Stimulated activated naive CD4-positive, alpha-beta T cell (primary cell): ENCODE results near the gene ASTN2.

Experiments used
- DNase-seq, 6 experiments: peaks; one replicate each; lab custom pipeline; 2025; lab: John Stamatoyannopoulos, UW

Gene ASTN2

DNA sequence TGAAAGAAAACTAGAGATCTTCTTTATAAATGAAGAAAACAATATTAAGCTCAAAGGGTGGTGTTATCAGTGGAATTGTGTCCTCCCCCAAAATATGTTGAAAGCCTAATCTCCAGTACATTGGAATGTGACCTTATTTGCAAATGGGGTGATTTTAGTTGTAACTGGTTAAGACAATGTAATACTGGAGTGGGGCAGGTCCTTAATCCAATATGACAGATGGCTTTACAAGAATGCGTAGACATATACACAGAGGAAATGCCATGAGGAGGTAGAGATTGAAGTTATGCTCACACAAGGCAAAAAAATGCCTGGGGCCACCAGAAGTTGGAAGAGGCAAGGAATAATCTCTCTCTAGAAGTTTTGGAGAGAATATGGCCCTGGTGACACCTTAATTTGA lies 741.5 kb downstream of the ASTN2 start:
- DNase-seq = no peak

DNA sequence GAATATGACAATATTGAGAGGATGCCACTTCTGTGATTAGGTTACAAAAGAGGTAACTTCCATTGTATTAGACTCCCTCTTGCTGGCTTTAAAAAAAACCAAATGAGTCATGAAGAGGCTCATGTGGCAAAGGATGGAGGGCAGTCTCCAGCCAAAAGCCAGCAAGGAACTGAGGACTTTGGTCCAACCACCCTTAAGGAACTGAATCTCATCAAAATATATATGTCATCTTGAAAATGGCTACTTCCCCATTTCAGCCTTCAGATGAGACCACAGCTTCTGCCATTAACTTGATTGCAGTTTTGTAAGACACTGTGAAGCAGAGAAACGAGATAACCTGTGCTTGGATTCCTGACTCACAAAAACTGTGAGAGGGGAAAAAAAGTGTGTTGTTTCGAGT lies 743.3 kb downstream of the ASTN2 start:
- no peak for DNase-seq

DNA sequence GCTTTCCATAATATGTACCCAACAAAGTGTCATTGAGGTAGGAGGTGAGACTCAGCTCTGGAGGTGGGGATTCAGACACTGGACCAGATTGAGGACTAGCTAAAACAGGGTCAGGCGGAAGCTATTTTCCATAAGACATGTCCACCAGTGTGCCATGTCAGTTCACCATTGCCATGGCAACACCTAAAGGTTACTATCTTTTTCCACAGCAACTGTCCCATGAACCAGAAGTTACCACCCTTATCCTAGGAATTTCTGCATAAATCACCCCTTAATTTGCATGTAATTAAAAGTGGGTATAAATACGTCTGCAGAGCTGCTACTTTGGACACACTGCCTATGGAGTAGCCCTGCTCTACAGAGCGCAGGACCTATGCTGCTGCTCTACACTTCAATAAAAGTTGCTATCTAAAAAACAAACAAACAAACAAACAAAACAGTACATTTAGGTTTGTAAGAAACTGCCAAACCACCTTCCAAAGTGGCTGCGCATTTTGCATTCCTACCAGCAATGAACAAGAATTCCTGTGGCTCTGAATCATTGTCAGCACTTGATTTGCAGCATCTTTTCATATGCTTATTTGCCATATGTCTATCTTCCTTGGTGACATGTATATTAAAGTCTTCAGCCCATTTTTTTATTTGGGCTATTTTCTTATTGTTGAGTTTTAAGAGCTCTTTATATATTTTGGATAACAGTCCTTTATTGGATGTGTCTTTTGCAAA lies 745.7 kb downstream of the ASTN2 start:
- no peak for DNase-seq

GRCh38 chr9:116663581-116663980 lies 751.3 kb downstream of the ASTN2 start:
- no peak for DNase-seq

DNA sequence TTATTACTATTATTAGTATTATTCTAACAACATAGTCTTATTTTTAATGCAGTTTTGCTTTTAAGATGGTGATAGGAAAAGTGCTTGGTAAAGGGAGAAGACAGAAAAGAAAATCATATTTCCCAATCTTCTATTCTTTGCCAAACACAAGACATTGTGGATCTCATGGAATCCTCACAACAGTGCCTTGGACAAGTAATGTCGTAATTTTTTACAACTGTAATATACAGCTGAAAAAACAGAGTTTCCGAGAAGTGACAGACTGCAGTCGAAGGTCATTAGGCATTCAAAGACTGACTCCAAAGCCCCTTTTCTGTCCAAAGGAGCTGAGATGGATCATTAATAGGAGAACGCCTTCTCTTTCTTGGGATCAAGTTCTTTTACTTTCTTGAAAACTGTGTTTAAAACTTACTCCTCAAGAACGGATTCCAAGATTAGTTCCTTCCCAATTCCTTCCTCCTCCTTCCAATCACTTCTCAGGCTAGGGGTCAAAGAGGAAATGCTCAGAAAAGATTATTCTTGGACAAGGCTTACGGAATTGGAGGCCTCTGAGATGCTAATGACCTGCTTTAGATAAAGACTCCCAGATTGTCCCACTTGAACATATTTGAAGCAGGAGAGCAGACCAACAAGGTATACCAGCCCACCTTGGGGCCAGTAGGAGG lies 752.1 kb downstream of the ASTN2 start:
- no peak for DNase-seq

DNA sequence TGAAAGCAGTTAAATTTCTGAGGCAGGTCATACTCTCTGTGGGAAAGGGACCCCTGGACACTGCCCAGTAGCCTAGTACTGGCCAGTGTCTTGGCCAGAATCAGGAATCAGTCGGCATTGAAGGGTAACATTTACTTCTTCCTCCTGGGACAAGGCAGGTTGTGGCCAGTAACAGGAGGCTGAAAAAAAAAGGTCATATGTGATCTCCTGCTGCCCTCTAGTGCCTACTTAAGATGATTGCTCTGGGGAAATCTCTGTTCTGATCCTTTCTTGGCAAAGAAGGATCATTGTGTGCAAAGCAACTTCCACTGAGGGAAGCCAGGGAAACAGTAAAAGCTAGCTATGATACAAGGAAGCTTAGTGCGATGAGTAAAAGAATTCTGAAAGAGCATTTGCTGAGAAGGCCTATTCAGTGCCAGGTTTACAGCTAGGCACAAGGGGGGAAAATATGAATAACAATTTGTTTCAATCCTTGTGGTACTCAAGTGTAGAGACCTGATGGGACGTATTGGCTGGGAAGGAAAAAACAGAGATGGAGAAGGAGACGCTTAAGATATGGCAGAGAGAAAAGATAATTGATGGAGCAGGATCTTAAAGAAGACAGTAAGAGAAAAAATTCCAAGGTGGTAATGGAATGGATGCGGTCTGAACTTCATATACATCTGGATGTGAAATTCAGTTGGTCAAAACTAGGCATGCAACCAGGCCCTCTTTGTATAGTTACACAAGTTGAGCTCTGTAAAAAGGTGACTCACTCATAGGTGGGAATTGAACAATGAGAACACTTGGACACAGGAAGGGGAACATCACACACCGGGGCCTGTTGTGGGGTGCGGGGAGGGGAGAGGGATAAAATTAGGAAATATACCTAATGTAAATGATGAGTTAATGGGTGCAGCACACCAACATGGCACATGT lies 753.6 kb downstream of the ASTN2 start:
- peak in 2 of 6 experiments; percentile 6 to 15 for DNase-seq

DNA sequence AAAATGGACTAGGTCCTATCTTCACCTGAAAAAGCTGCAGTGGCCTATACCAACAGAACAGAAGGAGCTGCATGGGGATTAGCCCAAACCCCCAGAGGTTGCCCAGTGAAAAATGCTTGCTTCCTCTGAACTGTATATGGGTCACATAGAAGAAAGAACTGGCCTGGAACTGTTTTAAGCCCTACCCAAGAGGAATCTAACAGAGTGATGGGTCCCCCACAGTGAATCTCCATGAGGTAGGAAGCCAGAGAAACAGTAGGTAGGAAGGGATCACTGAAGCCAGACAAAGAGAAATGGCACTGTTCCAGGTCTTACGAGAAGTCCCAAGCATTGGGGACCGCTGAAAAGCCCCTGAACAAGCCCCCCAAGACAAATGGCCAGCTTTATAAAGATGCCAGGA lies 756.6 kb downstream of the ASTN2 start:
- DNase-seq = no peak

DNA sequence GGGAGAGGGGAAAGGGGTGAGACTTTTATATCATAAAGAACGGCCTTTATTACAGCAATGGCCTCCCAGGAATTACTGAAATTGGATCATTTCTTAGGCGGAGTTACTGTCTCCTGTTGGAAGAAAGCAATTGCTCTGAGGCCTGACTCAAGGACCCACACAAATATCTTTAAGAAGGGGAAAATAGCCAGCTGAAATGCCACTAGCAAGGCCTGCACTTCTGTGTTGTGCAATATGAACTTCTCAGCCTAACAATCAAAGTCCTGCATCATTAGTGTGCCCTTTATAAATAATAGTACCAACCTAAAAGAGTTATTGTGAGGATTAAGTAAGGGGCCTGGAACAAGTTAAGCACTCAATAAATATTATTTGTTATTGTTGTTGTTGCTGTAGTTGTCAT lies 757.9 kb downstream of the ASTN2 start:
- no peak for DNase-seq

DNA sequence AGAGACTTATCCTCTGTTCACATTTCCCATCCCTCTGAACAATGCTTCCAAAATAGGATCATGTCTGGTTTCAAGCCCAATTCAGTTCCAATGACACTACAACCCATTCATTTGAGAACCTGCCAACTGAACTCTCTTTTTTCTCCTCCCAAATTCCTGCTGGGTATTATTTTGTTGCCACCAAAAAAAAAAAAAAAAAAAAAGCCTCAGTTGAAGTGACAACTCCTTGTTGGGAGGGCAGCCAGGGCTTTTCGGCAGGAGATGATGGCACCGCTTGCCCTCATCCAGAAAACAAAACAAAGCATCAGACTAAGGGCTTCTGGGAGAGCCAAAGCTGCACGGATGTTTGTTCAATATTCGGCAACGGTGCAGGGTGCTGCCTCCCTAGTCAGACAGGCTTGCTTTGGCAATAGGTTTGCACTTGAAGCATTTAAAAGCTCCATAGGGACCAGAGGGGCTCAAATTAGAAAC lies 758.3 kb downstream of the ASTN2 start:
- DNase-seq = no peak

- no peak for DNase-seq
Measured at GRCh38 chr9:116654059-116654355, 760.9 kb downstream of the ASTN2 start.

DNA sequence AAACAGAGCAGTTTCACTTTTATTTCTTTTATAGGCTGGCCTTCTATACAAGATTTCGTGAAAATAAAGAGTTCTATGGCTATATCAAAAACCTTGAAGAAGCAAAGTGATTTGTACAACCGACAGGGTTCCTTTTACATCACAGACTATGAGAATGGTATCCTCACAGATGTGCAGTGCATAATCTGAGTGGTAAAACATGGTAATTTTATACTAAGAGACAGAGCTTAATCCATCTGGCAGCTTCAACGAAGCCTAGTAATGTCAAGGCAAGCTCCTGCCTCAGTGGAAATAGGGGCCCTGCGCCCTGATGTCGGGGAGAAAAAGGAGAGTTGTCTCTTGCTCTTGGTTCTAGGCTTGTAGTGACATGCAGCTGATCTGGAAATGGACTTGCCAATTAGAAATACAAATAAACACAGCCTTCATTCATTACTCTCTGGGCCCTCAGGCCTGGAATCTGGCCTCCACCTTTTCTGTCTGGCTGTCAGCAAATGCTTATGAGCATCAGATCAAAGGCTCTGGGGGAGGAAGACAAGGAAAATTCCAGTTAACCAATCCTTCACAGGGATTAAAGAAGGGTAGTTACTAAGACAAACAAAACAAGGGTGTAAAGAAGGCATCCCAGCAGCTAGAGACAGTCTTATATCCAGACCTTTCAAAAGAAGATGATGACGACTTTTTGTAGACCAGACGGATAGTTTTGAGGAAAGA lies 761.4 kb downstream of the ASTN2 start:
- DNase-seq = no peak

- no peak for DNase-seq
Measured at GRCh38 chr9:116647515-116647809, 767.4 kb downstream of the ASTN2 start.

DNA sequence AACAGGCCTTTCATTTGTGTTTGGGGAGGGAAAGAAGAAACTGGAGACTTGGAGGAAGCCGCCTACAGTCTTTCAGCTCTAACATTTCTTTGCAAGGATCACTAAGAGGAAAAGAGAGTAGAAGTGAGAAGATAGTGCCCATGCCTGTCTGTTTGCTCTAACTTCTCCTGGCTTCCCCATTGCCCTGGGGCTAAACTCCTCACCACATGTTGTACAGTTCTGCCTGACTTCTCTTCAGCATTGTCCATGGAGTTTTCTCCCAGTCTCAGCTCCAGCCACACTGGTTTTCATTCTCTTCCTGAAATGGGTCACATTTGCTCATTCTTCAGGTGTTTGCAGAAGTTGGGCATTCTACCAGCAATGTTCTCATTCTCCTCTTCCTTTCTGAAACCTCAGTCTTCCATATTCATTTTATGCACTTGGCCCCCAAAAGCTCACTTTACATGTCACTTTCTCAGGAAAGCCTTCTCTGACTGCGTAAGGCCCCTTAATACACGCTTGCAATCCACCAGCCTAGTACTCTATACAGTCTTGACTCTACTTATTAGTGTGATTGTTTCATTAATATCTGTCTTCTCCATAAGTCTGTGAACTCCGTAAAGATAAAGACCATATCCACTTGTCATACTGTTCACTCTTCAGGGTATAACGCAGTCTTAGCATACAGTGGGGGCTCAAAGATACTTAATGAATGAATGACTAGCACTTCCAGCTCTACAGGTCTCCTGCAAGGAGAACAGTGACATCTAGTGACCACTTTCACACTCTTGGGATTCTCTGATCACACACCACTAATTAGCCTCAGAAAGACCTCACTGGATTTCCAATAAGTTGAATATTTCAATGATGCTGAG lies 768.0 kb downstream of the ASTN2 start:
- no peak for DNase-seq

DNA sequence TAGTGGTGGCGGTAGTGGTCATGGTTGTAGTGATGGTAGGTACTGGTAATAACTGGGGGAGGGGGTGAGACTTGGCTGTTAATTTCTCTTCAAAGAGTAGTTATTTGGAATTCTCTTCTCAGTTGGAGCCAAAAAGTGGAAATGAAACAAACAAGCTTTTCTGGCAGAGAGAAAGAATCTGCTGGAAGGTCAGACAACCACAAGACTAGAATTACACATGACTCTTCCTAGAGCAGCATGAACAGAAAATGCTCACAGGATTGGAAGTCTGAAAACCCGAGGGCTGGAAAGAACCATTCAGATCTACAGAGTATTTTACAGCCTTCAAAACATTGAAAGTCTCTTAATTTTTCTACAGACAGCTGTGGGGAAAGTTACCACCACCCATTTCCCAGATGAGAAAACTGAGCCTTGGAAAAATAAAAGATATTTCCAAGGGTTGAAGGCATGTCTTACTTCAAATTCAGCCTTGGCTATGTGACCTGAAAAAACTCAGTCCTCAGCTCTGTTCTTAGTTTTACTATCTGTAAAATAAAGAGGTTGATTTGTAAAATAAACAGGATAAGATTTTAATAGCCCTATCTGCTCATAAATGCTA lies 770.7 kb downstream of the ASTN2 start:
- no peak for DNase-seq

- no peak for DNase-seq
Measured at GRCh38 chr9:116643691-116644090, 771.2 kb downstream of the ASTN2 start.

DNA sequence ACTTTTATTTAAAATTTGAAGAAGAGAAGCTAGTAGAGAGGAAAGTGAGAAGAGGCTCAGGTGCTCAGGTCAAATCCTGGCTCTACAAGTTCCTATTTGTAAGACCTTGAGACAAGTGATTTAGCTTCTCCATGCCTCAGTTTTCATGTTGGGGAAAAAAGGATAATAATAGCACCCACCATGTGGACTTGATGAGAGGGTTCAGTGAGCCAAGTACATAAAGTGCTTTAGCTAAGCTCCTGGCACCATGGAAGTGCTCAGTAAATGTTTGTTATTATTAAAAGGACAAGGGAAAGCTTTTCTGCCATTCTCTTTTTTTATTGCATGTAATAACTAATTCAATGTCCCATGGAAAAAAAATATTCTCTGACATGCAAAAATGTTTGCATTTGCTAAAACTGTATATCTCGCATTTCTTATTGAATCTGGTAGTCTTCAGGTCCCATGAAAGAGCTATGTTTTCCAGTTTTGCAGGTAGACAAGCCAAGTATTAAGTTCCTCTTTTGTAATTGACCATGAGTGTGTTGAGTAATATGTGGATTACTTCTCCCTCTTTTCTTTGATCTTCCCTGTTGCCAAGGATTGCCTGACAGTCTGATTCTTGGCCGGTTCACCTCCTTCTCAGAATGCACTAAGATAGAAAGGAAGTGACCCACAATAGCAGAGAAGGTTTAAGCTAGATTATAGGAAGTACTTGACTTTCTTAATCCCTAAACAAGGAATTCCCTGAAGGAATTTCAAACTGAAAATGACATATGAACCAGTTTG lies 773.4 kb downstream of the ASTN2 start:
- no peak for DNase-seq

DNA sequence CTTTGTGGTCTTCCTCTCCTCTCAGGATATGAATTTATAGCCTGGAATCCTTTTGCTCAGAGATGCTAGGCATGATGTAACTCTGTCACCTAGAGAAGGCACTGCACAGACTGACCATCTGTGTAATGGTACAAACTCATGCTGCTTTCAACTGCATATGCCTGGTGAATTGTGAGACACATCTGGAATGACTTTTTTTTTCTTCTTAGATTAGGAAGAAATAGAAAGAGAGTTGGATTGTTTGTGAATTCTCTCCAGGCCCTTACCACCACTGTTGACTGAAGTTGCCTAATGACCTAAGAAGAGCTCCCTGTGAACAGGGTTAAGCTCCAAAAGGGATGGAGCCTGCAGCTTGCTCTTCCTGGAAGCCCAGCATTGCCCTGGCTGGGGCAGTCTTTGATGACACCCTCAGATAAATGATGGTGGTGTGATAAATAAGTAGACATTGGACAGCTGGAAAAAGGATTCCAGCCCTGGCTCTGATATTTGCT lies 775.6 kb downstream of the ASTN2 start:
- DNase-seq = no peak

GRCh38 chr9:116635908-116636307 lies 778.9 kb downstream of the ASTN2 start:
- DNase-seq = no peak

DNA sequence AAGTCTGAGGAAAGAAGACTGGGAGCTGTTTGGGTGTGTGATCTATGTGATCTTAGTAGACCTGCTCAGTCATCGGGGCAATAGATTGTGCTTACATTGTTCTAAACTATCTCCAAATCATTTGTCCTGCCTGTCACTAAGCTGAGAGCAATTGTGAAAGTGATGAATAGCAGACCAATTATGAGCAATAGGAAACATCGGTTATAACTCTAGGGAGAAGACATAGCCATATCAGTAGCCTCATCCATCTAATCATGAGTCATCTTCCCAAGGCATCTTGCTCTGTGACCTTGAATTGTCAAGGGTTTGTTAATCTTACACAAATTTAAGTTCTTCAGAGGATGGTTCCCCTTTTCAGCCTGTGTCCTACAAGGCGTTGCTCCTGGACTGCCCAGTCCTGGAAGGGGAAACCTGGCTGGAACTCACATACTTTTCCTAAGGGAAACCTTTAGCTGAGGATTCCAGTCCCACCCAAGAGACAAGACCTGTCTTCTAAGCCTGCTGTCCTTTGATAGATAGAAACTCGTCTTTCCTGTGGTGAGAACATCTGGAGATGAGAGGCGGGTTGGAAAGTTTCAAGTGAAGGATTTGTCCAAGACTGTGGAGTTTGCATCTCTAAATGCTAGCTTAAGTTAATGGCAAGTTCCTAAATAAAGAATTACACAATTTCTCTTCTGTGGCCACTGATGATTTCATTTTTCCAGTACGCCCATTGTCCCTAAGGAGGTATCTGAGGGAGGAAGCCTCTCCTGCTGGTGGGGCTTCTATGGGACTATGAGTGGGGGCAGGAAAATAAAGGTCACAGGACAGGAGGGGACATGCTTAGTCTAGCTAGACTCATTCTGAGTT lies 781.6 kb downstream of the ASTN2 start:
- no peak for DNase-seq
